Stimulated activated CD8-positive, alpha-beta memory T cell treated with anti-CD3 and anti-CD28 coated beads, Interleukin-15, amount 100 ng/mL, for 4 hours (primary cell): ENCODE measurements around the gene RNU1-2.
"Not testable (repeated sequence)": the region's sequence is repeated elsewhere in the genome, so short reads cannot be mapped to it uniquely, and the experiment has no call there.

ENCODE experiments used
- DNase-seq, 2 donors: peaks; one replicate each; pipeline ENCODE4 v3.0.0-alpha.2; 2020; ENCODE audit warnings: low read depth in 2 of 2

RNU1-2 gene

DNA sequence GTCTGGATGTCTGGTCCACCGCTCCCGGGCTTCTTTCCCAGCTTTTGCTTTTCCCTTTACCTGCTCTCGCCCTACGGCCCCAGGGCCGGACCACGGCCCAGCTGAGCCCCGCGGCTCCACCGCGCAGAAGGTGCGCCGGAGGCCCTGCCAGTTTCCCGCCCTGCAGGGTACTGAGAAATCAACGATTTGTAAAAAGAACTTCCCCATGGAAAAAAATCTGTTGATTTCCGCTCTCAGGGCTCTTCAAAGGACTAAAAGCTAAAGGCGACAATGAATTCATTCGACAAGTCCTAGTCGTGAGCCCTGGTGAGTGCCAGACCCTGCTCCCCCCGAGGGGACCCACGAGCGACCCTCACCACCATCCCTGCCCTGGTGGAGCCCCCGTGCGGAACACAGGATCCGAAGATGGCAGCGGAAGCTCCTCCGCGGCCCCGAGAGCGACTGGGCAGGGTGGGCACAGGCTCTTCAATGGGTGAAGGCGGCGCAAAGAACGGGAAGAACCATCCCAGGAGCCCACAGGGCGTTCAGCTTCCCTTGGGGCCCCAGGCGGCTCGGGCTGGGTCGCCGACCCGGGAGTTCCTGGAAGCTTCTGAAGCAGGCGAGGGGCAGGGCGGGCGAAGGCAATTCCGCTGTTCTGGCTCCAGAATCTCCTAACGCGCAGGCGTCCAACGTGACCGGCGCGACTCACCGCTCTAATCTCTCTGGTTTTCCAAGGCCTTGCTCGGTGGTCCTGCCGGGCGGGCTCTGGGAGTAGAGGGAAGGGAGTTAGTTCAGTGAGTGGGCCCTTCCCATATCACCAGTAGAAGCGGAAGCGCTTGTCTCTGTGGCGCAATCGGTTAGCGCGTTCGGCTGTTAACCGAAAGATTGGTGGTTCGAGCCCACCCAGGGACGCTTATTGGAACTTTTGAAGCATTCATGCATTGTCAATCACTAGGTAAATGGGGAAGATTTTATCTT, 6.6 kb upstream of the RNU1-2 start:
- DNase-seq, result no peak

DNA sequence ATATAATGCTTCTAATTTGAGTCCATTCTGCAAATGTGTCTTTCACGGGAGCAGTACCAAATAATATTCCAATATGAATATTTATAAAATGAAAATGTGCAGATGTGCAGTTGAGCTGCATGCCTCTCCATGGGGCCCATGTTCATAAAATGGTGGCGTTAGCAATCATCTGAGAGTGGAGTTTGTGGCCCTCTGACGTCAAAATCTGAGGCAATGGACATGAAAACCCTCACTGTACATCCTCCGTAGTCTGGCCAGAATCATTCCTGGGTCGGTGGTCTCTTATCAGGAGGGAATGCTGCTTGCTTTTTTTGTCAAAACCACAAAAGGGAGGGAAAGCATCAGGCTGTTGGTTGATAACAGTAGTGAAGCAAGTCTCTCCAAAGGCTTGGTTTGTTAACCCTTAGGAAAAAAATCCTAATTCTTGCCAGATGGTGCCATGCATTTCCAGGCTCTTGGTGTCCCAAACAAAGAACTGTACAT, 5.2 kb upstream of the RNU1-2 start:
- DNase-seq, result not testable (repeated sequence)

DNA sequence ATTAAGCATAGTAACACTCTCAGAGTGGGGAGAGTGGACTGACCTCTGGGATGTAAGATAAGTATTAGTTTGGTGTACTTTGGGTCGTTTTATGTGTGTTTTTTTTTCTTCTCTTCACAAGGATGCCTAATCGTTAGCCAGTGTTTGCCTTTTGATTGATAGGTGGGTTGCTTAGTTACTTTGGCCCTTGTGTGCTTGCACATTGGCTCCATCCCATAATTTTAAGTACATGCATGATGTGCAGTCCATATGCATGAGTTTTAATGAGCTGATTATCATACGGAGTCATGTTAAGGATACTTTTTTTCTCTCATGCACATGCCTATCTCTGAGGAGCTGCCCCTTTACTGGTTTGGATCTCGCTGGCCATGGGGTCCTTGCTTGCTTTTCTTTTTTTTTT, 4.7 kb upstream of the RNU1-2 start:
- not testable (repeated sequence) for DNase-seq

DNA sequence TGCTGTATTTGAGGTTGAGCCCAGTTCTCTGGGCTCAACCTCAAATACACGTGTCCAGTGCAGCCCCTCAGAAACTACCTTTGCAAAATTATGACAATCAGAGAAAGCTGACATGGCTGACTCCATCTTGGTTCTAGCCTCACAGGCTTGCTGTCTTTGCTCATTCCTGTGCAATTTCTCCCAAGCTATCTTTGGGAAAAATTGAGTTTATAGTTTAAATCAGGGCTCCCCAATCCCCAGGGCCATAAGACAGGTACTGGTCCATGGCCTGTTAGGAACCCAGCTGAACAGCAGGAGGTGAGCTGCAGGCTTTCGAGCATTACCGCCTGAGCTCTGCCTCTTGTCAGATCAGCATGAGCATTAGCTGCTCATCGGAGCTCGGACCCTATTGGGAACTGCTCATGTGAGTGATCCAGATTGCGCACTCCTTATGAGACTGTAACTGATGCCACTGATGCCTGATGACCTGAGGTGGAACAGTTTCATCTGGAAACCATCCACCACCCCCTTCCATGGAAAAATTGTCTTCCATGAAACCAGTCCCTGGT, 2.7 kb upstream of the RNU1-2 start:
- DNase-seq, result not testable (repeated sequence)

DNA sequence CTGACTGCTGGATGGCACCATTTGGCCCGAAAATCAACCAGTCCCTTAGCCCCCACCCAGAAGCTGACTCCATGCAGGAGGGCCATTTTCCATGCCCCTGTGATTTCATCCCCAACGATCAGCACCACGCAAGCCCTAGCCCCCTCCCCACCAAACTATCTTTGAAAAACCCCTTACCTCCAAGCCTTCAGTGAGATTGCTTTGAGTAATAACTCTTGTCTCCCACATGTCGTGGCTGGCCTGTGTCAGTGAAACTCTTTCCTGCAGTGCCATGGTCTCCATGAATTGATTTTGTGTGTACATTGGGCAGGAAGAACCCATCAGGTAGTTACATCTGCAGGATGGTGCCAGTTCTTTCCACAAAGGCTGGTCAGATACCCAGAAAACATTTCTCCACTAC, 2.0 kb upstream of the RNU1-2 start:
- DNase-seq, result not testable (repeated sequence)

DNA sequence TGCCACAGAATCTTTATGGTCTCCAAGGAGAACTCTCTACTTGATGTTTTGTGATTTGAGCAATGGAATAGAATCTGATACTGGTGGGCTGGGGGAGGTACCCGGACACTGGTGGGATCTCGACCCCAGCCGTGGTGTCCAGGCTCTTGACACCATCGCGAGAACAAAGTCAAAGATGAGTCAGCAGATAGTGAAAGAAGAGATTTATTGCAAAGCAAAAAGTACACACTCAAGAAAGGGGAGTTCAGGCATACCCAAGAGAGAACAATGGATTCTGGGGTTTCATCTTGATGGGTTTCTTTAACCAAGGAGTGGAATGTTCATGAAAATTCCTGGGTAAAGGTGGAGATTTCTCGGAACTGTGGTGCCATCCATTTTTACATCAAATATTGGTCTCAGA, 1.4 kb upstream of the RNU1-2 start:
- not testable (repeated sequence) for DNase-seq

DNA sequence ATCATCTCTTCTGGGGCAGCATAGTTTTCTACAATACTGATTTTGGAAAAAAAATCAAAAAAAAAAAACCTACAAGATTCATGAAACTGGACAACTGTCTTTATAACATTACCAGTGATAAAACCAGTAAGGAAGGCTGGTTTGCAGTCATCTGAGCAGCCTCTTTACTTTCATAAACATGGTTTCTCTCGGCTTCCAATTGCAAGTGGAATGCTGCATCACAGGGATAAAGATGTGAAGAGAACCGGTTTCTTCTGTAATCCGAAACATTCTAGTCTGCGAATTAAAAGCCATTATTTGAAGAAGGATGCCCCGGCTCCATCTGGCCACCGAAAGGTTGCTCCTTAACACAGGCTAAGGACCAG, 565 bp upstream of the RNU1-2 start:
- not testable (repeated sequence) for DNase-seq

DNA sequence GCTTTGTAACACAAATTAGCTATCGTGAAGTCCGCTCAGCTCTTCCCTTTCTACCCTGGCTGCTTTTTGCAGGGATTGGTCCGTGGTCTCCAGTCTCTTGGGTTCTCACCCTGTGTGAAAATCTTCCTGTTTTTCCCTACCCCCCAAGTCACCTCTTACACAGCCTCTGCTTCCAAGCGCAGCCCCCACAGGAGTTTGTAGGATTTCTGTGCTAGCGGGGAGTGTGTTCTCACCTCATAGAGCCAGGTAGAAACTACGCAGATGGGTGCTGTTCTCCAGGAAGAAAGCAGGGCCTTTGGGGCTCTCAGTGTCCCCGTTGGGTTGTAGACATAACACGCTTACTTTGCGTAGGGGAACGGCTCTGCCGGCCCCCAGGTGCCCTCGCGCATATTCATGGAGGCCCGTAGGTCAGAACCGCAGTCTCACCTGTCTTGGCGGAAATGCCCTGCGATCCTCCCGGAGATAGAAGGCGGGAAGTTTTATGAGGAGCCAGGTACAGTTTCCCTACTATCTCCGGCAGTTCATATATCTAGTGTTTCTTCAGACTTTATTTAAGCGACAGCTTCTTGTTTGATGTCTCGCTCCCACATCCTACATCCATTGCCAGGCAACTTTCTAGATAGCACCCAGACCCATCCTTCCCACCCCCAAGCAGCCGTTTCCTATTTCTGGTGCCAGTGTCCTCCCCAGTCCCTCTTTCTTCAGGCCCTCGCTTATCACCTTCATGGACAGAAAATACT, 706 bp downstream of the RNU1-2 start:
- DNase-seq, result peak; percentile 42 to 52

DNA sequence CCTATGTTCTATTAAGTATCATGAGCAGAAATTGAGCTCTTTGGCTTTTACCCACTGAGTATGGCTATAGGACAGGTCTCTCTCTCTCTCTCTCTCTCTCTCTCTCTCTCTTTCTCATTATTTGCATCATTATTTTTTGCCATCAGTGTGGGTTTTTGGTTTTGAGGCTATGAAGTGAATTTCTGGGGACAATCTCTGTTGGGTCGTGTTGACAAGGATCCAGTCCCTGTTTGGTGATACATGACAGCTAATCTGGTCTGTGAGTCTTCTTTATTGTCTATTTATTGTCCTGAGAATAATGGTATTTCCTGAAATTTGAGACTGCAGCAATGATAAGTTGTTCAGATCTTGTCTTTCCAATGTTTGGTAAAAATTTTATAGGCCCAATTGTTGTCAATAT, 1.9 kb downstream of the RNU1-2 start:
- not testable (repeated sequence) for DNase-seq

DNA sequence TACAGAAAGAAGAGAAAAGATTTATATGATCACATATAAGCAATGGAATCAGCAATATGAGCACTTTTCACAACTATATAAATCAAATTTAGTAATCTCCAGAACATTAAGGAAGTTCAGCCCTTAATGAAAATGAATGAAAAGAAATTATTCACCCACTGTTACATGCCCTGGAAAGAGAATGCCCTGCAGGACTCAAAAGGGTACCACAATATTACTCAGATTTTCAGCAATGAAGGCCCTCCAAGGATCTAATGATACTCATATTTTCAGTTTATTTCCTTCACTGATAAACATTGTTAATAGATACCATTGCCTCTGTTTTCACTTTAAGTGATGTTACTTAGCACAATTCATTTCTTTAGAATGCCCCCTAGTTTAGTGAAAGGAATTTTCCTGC, 2.5 kb downstream of the RNU1-2 start:
- DNase-seq, result not testable (repeated sequence)

DNA sequence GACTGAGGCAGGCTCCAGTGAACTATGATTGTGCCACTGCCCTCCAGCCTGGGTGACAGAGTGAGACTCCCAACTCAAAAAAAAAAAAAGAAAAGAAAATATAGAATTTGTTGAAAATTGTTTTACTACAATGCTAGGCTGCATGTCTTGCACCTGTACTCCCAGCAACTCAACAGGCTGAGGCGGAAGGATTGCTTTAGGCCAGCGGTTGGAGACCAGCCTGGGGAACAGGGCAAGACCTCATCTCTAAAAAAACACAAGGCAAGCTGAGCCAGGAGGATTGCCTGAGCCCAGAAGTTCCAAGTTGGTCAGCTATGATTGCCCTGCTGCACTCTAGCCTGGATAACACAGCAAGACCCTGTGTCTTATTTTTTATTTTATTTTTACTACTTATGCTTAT, 3.2 kb downstream of the RNU1-2 start:
- not testable (repeated sequence) for DNase-seq

DNA sequence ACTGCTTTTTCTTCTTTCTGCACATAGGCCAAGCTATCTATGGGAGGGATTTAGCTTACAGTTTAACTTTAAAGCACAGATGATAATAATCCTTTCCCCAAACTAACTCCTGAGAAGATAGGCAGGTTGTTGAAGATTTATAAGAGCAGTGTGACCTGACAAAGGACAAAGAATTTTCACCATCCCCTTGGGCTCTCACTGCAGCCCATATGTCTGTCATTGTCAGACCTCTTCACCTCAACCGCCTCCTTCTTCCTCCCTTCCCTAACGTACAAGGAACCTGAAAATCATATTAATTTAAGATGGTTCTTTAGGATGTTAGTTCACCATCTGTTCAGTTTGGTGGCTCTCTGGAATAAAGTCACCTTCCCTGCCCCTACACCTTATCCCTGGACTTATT, 5.0 kb downstream of the RNU1-2 start:
- no peak for DNase-seq

DNA sequence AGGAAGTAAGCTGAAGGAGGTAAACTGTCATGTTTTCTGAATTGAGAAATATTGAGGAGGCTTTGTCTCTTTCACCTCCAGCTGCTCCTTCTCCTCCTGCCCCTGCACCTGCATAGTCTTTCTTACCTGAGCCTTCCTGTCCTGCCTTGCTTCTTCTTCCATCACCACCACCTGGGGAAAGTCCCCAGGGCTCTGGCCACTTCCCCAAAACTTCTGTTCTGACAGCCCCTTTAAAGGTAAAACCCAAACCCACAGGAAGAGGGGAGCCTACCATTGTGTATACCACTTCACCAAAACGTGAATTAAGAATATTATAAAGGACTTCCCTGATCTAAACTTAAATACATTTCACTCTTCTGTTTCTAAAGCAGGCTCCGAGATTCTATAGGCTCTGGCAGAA, 5.6 kb downstream of the RNU1-2 start:
- DNase-seq, result not testable (repeated sequence)

DNA sequence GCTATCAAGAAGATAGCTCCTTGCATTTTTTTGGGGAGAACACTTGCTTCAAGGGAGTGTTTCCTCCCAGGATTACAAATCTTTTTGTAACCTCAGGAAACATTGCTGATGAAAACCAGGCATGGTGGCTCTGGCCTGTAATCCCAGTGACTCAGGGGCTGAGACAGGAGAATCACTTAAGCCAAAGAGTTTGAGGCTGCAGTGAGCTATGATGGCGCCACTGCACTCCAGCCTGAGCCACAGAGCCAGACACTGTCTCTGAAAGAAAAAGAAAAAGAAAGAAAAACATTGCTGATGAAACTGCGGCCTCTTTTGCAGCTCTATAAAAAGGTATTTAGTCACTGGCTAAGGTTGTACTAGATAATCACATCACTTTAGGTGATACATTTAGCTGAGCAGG, 7.3 kb downstream of the RNU1-2 start:
- DNase-seq, result no peak

DNA sequence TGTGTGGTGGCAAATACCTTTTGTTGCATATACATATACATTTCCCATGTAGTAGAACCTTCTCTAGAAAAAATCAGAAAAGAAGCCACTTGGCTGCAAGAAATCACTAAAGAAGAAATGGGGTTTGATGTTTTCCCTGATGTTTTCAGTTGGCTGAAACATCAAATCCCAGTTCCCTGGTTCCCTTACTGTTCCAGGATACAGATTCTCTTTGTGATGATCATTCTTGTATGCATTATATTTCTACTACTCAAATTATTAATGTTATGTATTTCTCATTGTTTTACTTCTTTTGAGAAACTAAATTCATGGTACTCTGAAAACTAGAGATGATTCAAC, 7.6 kb downstream of the RNU1-2 start:
- DNase-seq, result no peak

DNA sequence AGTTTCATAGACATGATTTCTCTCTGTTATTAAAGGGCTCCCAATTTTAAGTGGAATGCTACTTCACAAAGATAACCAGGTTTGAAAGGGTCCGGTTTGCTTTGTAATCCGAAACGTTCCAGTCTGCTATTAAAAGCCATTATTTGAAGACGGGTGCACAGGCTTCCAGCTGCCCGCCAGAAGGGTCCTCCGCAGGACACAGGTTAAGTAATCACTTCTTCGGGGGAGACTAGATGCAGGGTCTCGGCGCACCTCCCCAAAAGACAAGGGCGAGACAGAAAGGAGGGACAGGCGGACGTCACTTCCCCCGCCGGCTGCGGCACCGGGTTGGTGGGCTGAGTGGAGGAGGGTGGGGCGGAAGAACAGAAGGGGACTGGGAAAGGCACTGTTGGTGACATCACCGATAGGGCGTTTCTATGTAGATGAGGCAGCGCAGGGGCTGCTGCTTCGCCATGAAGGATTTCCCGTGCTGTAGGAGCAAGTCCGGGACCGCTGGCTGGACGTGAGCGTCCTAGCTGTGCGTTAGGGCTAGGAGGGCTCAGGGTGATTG, 8.9 kb downstream of the RNU1-2 start:
- DNase-seq, result peak; percentile 97 to 100

DNA sequence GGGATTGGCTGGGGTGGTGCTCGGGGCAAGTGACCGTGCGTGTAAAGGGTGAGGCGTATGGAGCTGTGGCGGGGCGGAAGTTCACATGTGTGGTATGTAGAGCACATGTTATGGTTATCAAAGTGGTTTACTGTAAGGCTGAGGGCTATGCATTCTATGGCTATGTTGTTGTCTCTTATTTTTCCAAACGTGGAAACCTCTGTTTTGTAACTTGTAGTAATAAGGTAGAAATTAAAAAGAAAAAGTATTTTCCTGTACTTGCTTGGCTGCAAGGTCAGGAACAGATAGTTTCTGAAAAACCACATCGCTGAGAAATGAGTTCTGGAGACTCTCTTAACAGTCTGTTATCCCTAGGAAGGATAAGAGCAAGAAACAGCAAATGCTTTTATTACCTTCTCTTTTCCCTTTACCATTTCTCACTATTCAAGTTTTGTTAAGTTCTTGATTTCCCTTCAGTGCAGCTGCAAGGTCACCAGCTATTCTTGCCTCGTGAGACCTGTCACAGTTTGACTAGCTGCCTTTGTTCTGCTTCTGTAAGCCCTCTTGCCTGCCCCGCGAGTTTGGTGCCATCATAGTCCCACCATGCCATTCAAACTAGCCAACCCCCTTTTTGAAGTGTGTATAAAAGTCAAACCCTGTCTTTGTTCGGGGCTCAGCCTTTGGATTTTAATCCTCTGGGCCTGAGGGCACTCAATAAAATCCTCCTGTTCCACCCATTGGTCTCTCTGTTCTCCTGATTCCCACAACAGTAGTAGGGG, 9.5 kb downstream of the RNU1-2 start:
- no peak for DNase-seq

DNA sequence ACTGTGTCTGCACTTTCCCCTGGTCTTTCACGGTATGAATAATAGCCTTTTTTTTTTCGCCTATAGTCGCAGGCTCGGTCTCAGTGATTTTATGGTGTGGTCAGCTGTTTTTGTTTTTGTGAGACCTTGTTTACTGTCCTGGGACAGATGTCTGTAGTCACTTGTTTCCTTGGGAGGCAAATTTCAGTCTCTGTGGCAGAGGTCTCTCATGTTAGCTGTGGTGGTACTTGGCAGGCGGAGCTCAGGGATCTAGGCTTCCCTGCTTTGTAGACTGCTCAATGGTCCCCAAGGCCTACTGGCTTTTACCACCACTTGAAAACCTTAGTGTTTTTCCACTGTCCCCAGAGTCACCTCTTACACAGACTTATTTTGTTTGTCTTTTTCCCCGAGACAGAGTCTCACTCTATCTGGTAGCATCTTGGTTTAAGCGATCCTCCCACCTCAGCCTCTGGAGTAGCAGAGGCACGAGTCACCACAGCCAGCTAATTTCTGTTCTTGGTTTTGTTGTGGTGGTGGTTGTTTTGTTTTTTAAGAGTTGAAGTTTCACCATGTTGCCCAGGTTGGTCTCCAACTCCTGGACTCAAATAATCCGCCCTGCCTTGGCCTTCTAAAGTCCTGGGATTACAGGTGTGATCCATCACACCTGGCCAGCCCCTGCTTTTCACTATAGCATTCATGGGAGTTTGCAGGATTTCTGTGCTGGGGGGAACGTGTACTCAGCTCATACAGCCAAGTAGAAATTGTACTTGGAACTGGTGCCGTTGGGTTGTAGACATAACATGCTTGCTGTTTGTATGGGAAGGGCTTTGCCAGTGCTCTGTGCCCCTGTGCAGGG, 10.3 kb downstream of the RNU1-2 start:
- DNase-seq, result no peak

DNA sequence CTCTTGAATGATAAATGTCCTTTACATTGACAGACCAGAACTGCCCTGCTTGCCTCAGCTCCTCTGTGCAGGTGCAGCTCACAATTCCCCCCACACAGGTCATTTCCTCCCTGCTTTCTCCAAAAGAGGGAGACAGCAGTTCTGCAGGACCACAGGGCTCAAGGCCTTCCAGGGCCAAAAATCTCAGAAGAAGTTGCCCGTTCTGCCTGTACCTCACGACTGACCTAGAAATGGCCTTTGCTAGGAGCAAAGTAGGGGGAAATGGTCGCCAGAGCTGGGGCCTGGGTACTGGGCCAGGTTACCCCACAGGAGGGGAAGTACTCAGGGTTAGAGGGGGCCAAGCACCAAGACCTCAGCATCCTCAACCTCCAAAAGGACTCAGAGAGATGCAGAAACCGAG, 11.1 kb downstream of the RNU1-2 start:
- no peak for DNase-seq

DNA sequence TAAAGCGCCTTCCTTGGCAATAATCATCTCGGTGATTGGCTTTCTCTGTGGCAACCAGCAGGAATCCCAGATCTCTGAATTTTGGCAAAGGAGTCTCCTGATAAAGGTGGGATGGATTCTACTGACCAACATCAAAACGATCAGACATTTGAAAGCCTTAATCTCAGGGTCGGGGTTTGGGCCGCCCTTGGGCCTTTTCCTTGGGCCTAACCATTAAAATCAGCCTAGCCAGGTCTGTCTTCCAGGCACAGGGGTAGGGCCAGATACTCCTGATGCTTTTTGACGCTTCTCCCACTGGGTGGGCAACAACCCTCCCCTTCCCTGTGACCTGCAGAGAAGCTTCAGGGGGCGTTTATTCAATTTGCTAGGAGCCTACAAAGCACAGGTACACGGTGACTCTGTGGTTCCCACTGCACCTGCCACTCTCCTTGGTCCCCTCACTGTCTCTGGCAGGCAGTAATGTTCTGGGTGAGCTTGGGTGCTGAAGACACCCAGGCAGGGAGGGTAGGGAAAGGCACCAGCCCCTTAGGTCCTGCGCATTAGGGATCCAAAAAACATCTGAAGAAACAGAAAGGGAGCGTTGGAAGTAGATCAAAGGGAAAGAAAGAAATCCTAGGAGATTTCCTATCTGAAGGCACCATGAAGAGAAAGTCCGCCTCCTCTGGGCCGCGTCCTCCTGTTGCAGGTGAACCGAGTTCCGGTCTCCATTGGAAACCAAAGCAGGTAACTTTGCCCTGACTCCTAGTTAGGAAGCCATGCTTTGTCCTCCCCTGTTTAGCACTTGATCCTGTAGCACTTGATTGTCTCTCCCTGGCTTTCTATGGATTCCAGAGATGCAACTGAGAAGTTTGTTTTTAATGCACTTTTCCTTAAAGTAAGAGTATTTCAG, 12.3 kb downstream of the RNU1-2 start:
- no peak for DNase-seq
